Mucosa of stomach (tissue), 1 donor: ENCODE results near the gene TUBGCP2.
"Not testable (repeated sequence)": the region's sequence is repeated elsewhere in the genome, so short reads cannot be mapped to it uniquely, and the experiment has no call there.

Experiments used
- H3K27me3 ChIP-seq: one replicate; pipeline ENCODE4 v1.7.0; 2013; ENCODE audit warnings: mild to moderate bottlenecking, low read length; ENCODE audit not compliant: control insufficient read depth, insufficient read depth
- H3K36me3 ChIP-seq: one replicate; pipeline ENCODE4 v1.7.0; 2013; ENCODE audit warnings: low read length; ENCODE audit not compliant: control insufficient read depth, insufficient read depth
- H3K4me1 ChIP-seq: one replicate; pipeline ENCODE4 v1.7.0; 2013; ENCODE audit warnings: mild to moderate bottlenecking, low read length; ENCODE audit not compliant: control insufficient read depth, insufficient read depth
- H3K4me3 ChIP-seq: one replicate; pipeline ENCODE4 v1.7.0; 2013; ENCODE audit warnings: low read length
- H3K9ac ChIP-seq: one replicate; pipeline ENCODE4 v1.7.0; 2013; ENCODE audit warnings: mild to moderate bottlenecking, low read length, moderate library complexity
- H3K9me3 ChIP-seq: one replicate; pipeline ENCODE4 v1.7.0; 2013; ENCODE audit warnings: mild to moderate bottlenecking, low read length, moderate library complexity; ENCODE audit not compliant: control insufficient read depth
- donor health status: Pancreatic carcinoma.

The TUBGCP2 gene

GRCh38 chr10:133270204-133270603 is 38.5 kb downstream of the TUBGCP2 start:
- H3K27me3 ChIP-seq, result peaks cover 4% of the 10 kb centered on the region
- H3K4me1 ChIP-seq, result peaks cover 8% of the 10 kb centered on the region
- H3K9ac ChIP-seq, result no peak overlapping the region
- no peak overlapping the region for H3K4me3 ChIP-seq
- H3K36me3 ChIP-seq, result no peaks in the 10 kb centered on the region
- H3K9me3 ChIP-seq, result no peaks in the 10 kb centered on the region

GRCh38 chr10:133269367-133269766 is 39.3 kb downstream of the TUBGCP2 start:
- no peaks in the 10 kb centered on the region for H3K9me3 ChIP-seq
- no peak overlapping the region for H3K9ac ChIP-seq
- no peaks in the 10 kb centered on the region for H3K36me3 ChIP-seq
- H3K4me1 ChIP-seq, result peaks cover 4% of the 10 kb centered on the region
- no peak overlapping the region for H3K4me3 ChIP-seq
- H3K27me3 ChIP-seq, result no peaks in the 10 kb centered on the region

GRCh38 chr10:133268532-133268931 is 40.1 kb downstream of the TUBGCP2 start:
- no peaks in the 10 kb centered on the region for H3K27me3 ChIP-seq
- no peak overlapping the region for H3K4me3 ChIP-seq
- H3K4me1 ChIP-seq, result peaks cover 13% of the 10 kb centered on the region
- H3K9ac ChIP-seq, result no peak overlapping the region
- H3K36me3 ChIP-seq, result no peaks in the 10 kb centered on the region
- no peaks in the 10 kb centered on the region for H3K9me3 ChIP-seq

- H3K9ac ChIP-seq, result no peak overlapping the region
- H3K9me3 ChIP-seq, result no peaks in the 10 kb centered on the region
- H3K4me1 ChIP-seq, result peaks cover 20% of the 10 kb centered on the region
- H3K4me3 ChIP-seq, result no peak overlapping the region
- no peaks in the 10 kb centered on the region for H3K27me3 ChIP-seq
- H3K36me3 ChIP-seq, result no peaks in the 10 kb centered on the region
Observed at GRCh38 chr10:133267829-133268228, 40.8 kb downstream of the TUBGCP2 start.

- Histone ChIP-seq H3K9ac (no peak overlapping the region), H3K4me3 (no peak overlapping the region), H3K36me3 (no peaks in the 10 kb centered on the region), H3K27me3 (no peaks in the 10 kb centered on the region), H3K4me1 (peaks cover 25% of the 10 kb centered on the region), H3K9me3 (no peaks in the 10 kb centered on the region)
Observed at GRCh38 chr10:133267293-133267692, 41.4 kb downstream of the TUBGCP2 start.

GRCh38 chr10:133266056-133266795 is 42.4 kb downstream of the TUBGCP2 start:
- Histone ChIP-seq H3K9me3 (no peaks in the 10 kb centered on the region), H3K36me3 (no peaks in the 10 kb centered on the region), H3K4me1 (peaks cover 29% of the 10 kb centered on the region), H3K27me3 (no peaks in the 10 kb centered on the region), H3K9ac (no peak overlapping the region), H3K4me3 (no peak overlapping the region)

- H3K4me3 ChIP-seq, H3K9ac ChIP-seq, H3K9me3 ChIP-seq, H3K36me3 ChIP-seq, H3K27me3 ChIP-seq: not testable (repeated sequence)
- peaks cover 38% of the 10 kb centered on the region for H3K4me1 ChIP-seq
Observed at GRCh38 chr10:133265052-133265451, 43.6 kb downstream of the TUBGCP2 start.

GRCh38 chr10:133264461-133264860 is 44.2 kb downstream of the TUBGCP2 start:
- H3K4me3 ChIP-seq, result no peak overlapping the region
- H3K4me1 ChIP-seq, result peaks cover 44% of the 10 kb centered on the region
- no peak overlapping the region for H3K9ac ChIP-seq
- H3K9me3 ChIP-seq, result no peaks in the 10 kb centered on the region
- H3K27me3 ChIP-seq, result no peaks in the 10 kb centered on the region
- H3K36me3 ChIP-seq, result no peaks in the 10 kb centered on the region

- H3K27me3 ChIP-seq, result no peaks in the 10 kb centered on the region
- no peaks in the 10 kb centered on the region for H3K36me3 ChIP-seq
- peaks cover 52% of the 10 kb centered on the region for H3K4me1 ChIP-seq
- H3K4me3 ChIP-seq, result no peak overlapping the region
- no peak overlapping the region for H3K9ac ChIP-seq
- no peaks in the 10 kb centered on the region for H3K9me3 ChIP-seq
Observed at GRCh38 chr10:133263674-133264073, 45.0 kb downstream of the TUBGCP2 start.

- Histone ChIP-seq H3K4me1 (peaks cover 62% of the 10 kb centered on the region), H3K9ac (no peak overlapping the region), H3K4me3 (no peak overlapping the region), H3K27me3 (no peaks in the 10 kb centered on the region), H3K36me3 (no peaks in the 10 kb centered on the region), H3K9me3 (no peaks in the 10 kb centered on the region)
Observed at GRCh38 chr10:133262696-133263095, 46.0 kb downstream of the TUBGCP2 start.

GRCh38 chr10:133261726-133262325 is 46.8 kb downstream of the TUBGCP2 start:
- H3K9ac ChIP-seq, result peak overlapping the region; percentile 77
- H3K9me3 ChIP-seq, result no peaks in the 10 kb centered on the region
- no peak overlapping the region for H3K4me3 ChIP-seq
- H3K36me3 ChIP-seq, result no peaks in the 10 kb centered on the region
- H3K27me3 ChIP-seq, result no peaks in the 10 kb centered on the region
- peaks cover 69% of the 10 kb centered on the region for H3K4me1 ChIP-seq

GRCh38 chr10:133260895-133261725 is 47.6 kb downstream of the TUBGCP2 start:
- Histone ChIP-seq H3K9ac (peak overlapping the region; percentile 77), H3K9me3 (no peaks in the 10 kb centered on the region), H3K4me1 (peaks cover 69% of the 10 kb centered on the region), H3K4me3 (peak overlapping the region; percentile 31), H3K36me3 (no peaks in the 10 kb centered on the region), H3K27me3 (no peaks in the 10 kb centered on the region)
